IPS-15b (cell line): ENCODE results near the gene SH2B3.

ENCODE experiments used
- H3K27me3 ChIP-seq: one replicate; pipeline ENCODE4 v1.6.1; 2013; ENCODE audit warnings: low read length; ENCODE audit not compliant: control insufficient read depth, insufficient read depth
- H3K36me3 ChIP-seq: one replicate; pipeline ENCODE4 v1.6.1; 2013; ENCODE audit warnings: low read length; ENCODE audit not compliant: control insufficient read depth, insufficient read depth
- H3K4me1 ChIP-seq: one replicate; pipeline ENCODE4 v1.6.1; 2013; ENCODE audit warnings: mild to moderate bottlenecking, low read length; ENCODE audit not compliant: control insufficient read depth, insufficient read depth
- H3K4me3 ChIP-seq: one replicate; pipeline ENCODE4 v1.5.1; 2013; ENCODE audit warnings: low read depth, low read length
- H3K9ac ChIP-seq: one replicate; pipeline ENCODE4 v1.6.1; 2013; ENCODE audit warnings: low read depth, mild to moderate bottlenecking, low read length
- H3K9me3 ChIP-seq: one replicate; pipeline ENCODE4 v1.6.1; 2013; ENCODE audit warnings: mild to moderate bottlenecking, low read length; ENCODE audit not compliant: control insufficient read depth, insufficient read depth

Gene SH2B3

DNA sequence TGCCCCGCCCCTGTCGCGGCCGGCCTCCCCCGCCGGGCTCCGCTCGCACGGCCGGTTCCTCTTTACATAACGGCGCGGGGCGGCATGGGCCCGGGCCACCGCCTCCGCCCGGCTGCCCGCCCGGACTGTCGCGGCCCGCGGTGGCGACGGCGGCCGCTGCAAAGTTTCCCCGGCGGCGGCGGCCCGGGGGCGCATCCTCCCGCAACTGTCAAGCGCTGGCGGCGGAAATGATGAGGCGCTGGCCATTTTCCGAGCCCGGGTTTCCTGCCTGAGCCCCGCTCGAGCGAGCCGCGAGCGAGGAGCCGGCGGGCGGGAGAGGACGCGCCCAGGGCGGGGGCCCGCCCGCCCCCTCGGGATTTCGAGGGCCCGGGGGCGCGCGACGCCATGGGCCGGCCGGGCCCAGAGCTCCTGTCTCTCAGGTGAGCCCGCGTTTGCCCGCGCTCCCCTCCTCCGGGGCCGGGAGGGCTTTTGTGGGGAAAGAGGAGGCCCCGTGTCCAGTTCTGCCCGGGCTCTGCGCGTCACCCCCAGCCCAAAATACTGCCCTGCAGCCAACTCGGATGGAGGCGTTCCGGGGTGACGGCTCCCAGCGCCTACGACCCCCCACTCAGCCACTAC lies at the start of gene SH2B3:
Gene SH2B3, plus strand, starts transcription at position 65 of the 615 bp plus-strand sequence. CDS start 12,223 bp downstream, outside the sequence.
- peak within 1 kb of the TSS; percentile 79 for H3K9ac ChIP-seq
- peaks cover 2% of the 10 kb centered on the region for H3K36me3 ChIP-seq
- H3K27me3 ChIP-seq: no peaks in the 10 kb centered on the region
- H3K9me3 ChIP-seq: no peaks in the 10 kb centered on the region
- H3K4me3 ChIP-seq: peak within 1 kb of the TSS; percentile 90
- H3K4me1 ChIP-seq: peaks cover 31% of the 10 kb centered on the region

- no peaks in the 10 kb centered on the region for H3K27me3 ChIP-seq
- no peak overlapping the region for H3K4me3 ChIP-seq
- H3K9me3 ChIP-seq: no peaks in the 10 kb centered on the region
- peaks cover 2% of the 10 kb centered on the region for H3K36me3 ChIP-seq
- H3K9ac ChIP-seq: no peak overlapping the region
- H3K4me1 ChIP-seq: no peaks in the 10 kb centered on the region
Observed at GRCh38 chr12:111359231-111359913, 46.4 kb upstream of the SH2B3 start.

GRCh38 chr12:111359914-111360276 lies 45.8 kb upstream of the SH2B3 start:
- no peaks in the 10 kb centered on the region for H3K9me3 ChIP-seq
- H3K27me3 ChIP-seq: no peaks in the 10 kb centered on the region
- no peaks in the 10 kb centered on the region for H3K4me1 ChIP-seq
- H3K4me3 ChIP-seq: no peak overlapping the region
- no peak overlapping the region for H3K9ac ChIP-seq
- peaks cover 4% of the 10 kb centered on the region for H3K36me3 ChIP-seq

DNA sequence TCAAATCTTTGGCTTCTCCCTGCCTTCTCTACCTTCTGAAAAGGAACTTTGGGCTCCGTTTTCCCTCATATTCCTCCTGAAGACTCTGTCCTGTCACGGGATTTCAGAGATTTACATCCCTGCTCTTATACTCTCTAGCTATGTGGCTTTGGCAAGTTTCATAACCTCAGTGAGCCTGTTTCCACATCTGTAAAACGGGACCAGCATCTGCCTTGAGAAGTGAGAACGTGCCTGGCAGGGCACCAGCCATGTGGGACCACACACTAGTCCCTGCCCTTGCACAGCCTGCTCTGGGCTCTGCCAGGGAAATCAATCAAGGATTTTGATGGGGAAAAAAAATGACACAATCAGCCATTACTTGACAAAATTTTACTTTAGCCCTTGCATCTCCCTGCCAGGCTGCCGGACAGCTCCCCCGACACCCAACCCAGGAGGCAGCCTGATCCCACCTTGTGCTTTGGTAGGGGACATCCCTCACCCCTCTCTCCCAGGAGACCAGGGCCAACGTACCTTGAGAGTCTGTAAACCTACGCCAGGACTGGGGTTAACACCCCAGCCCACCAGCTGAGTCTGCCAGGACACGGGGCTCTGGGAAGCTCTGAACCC lies 45.3 kb upstream of the SH2B3 start:
- Histone ChIP-seq H3K9ac (no peak overlapping the region), H3K27me3 (no peaks in the 10 kb centered on the region), H3K4me3 (no peak overlapping the region), H3K9me3 (no peaks in the 10 kb centered on the region), H3K4me1 (no peaks in the 10 kb centered on the region), H3K36me3 (peaks cover 7% of the 10 kb centered on the region)

DNA sequence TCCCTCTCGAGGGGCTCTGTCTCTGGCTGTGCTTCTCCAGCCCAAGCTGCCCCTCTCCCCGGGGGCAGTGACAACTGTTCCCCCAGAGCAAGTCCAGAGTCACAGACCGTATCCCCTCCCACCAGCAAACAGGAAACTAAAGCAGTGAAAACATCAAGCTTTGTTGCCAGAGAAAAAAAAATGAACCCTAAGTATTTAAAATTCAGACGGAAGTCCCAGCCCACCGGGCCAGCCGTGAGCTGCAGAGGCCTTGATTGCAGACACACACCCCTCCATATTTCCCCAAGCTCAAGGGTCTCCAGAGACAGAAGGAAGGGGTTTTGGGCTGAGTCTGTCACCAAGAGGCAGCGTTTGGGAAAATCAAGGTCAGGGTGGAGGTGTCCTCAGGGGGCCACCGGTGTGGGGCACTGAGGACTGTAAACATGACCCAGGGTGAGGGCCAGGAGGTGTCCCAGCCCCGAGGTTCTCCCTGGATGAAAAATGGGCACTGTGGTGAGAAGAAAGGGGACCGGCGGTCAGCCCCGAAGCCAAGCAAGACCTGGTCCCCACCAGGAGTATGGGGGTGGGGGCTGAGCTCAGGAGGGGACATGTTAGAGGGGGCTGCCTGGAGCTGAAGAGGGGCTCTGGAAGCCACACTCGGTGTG lies 44.5 kb upstream of the SH2B3 start:
- Histone ChIP-seq H3K36me3 (peaks cover 7% of the 10 kb centered on the region), H3K27me3 (no peaks in the 10 kb centered on the region), H3K9me3 (no peaks in the 10 kb centered on the region), H3K4me1 (no peaks in the 10 kb centered on the region), H3K9ac (no peak overlapping the region), H3K4me3 (no peak overlapping the region)

GRCh38 chr12:111361717-111362576 lies 43.8 kb upstream of the SH2B3 start:
- Histone ChIP-seq H3K36me3 (peaks cover 7% of the 10 kb centered on the region), H3K4me3 (no peak overlapping the region), H3K27me3 (no peaks in the 10 kb centered on the region), H3K9me3 (no peaks in the 10 kb centered on the region), H3K9ac (no peak overlapping the region), H3K4me1 (no peaks in the 10 kb centered on the region)

- H3K27me3 ChIP-seq: peaks cover 3% of the 10 kb centered on the region
- H3K36me3 ChIP-seq: peaks cover 7% of the 10 kb centered on the region
- H3K9me3 ChIP-seq: no peaks in the 10 kb centered on the region
- no peak overlapping the region for H3K9ac ChIP-seq
- H3K4me1 ChIP-seq: no peaks in the 10 kb centered on the region
- no peak overlapping the region for H3K4me3 ChIP-seq
Observed at GRCh38 chr12:111362687-111363475, 42.8 kb upstream of the SH2B3 start.

- Histone ChIP-seq H3K9me3 (no peaks in the 10 kb centered on the region), H3K4me3 (no peak overlapping the region), H3K27me3 (peaks cover 10% of the 10 kb centered on the region), H3K9ac (no peak overlapping the region), H3K4me1 (no peaks in the 10 kb centered on the region), H3K36me3 (peaks cover 7% of the 10 kb centered on the region)
Observed at GRCh38 chr12:111363578-111363977, 42.1 kb upstream of the SH2B3 start.

GRCh38 chr12:111366075-111366474 lies 39.6 kb upstream of the SH2B3 start:
- peaks cover 2% of the 10 kb centered on the region for H3K4me1 ChIP-seq
- H3K9ac ChIP-seq: no peak overlapping the region
- peaks cover 11% of the 10 kb centered on the region for H3K27me3 ChIP-seq
- H3K36me3 ChIP-seq: peaks cover 7% of the 10 kb centered on the region
- H3K4me3 ChIP-seq: no peak overlapping the region
- H3K9me3 ChIP-seq: no peaks in the 10 kb centered on the region

DNA sequence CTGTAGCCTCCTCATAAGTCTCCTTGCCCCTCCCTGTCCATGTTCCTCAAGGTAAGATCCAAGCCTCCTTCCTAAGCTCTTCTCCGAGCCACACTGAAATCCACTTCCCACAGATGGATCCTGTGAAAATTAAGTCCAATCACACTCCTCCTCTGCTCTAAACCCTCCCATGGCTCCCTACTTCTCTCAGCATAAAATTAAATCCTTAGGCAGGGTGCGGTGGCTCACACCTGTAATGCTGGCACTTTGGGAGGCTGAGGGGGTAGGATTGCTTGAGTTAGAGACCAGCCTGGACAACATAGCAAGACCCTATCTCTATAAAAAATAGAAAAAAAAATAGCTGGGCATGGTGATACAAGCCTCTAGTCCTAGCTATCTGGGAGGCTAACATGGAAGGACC lies 39.1 kb upstream of the SH2B3 start:
- Histone ChIP-seq H3K9ac (no peak overlapping the region), H3K4me1 (peaks cover 2% of the 10 kb centered on the region), H3K27me3 (peaks cover 11% of the 10 kb centered on the region), H3K36me3 (peaks cover 7% of the 10 kb centered on the region), H3K9me3 (no peaks in the 10 kb centered on the region), H3K4me3 (no peak overlapping the region)
